Measurements from ENCODE around the gene GNAO1. TPM values are rescaled to one million over a fixed set of nuclear protein-coding genes. Genes with fewer than 3 reads are reported as not detected.

The GNAO1 gene
- total and polyA plus RNA-seq, 2 of the 13 experiments (the other 11 are each of a cell fraction or from before 2014, with no cell fraction given): not detected

- TF ChIP-seq CENPT (CRISPR knock-in tag; IDR thresholded peaks at IDR 0.05; ENCODE audit: low read depth) (no peak), MAFK (conservative IDR thresholded peaks at IDR 0.05 in 1 of 2, IDR thresholded peaks at IDR 0.05 in 1 of 2; ENCODE audit: low read length in 2 of 2) (no peak), ZNF143 (CRISPR knock-in tag; IDR thresholded peaks at IDR 0.05) (no peak), JUN (CRISPR knock-in tag; IDR thresholded peaks at IDR 0.05) (no peak), ETV6 (CRISPR knock-in tag; conservative IDR thresholded peaks at IDR 0.05) (no peak), GATA4 (IDR thresholded peaks at IDR 0.05; ENCODE audit: borderline replicate concordance, low read depth) (0 out of 2 replicates have a peak, but pooled peaks have one; percentile 34), MTA1 (CRISPR knock-in tag; IDR thresholded peaks at IDR 0.05; ENCODE audit: borderline replicate concordance) (peak; percentile 52; the same call in 1 of the 2 replicates), ZMAT5 (CRISPR knock-in tag; IDR thresholded peaks at IDR 0.05; ENCODE audit: borderline replicate concordance, low read depth) (no peak), ZNF33B (CRISPR knock-in tag; IDR thresholded peaks at IDR 0.05) (no peak), SMYD3 (CRISPR knock-in tag; IDR thresholded peaks at IDR 0.05) (no peak), ZNF687 (CRISPR knock-in tag; IDR thresholded peaks at IDR 0.05) (peak; percentile 57), ZNF563 (CRISPR knock-in tag; IDR thresholded peaks at IDR 0.05) (peak; percentile 47; the same call in 1 of the 2 replicates), HMGXB4 (CRISPR knock-in tag; IDR thresholded peaks at IDR 0.05; ENCODE audit: borderline replicate concordance in 1 of 2, low read depth in 1 of 2) (no peak), MEIS2 (CRISPR knock-in tag; IDR thresholded peaks at IDR 0.05) (peak; percentile 89), ZNF672 (CRISPR knock-in tag; IDR thresholded peaks at IDR 0.05) (no peak), FOXO1 (CRISPR knock-in tag; IDR thresholded peaks at IDR 0.05) (peak; percentile 76), XRCC5 (optimal IDR thresholded peaks at IDR 0.05; ENCODE audit: low read length) (peak; percentile 81), DMTF1 (CRISPR knock-in tag; IDR thresholded peaks at IDR 0.05) (no peak), ZBTB1 (CRISPR knock-in tag; IDR thresholded peaks at IDR 0.05; ENCODE audit: borderline replicate concordance) (no peak), ZNF772 (CRISPR knock-in tag; IDR thresholded peaks at IDR 0.05) (peak; percentile 44), ZNF547 (CRISPR knock-in tag; IDR thresholded peaks at IDR 0.05) (no peak)
These were observed 72.7 kb downstream of the GNAO1 start (continued) for GRCh38 chr16:56263711-56264608.

Data from HepG2 (cell line).